Peyer's patch (tissue), 4 donors: ENCODE measurements around the gene EYA4. TPM values are rescaled to one million over a fixed set of nuclear protein-coding genes. Genes with fewer than 3 reads are reported as not detected.

Experiments used
- DNase-seq, 3 donors: peaks; one replicate each; pipeline ENCODE4 v3.0.0-alpha.2; 2017 to 2019
- H3K27ac ChIP-seq, 4 donors: fragments of 200-600 bp; sonication (generic); one replicate each; pipeline ENCODE4 v1.5.1; 2016 to 2019
- H3K27me3 ChIP-seq, 2 donors: fragments of 200-600 bp; sonication (generic); one replicate each; pipeline ENCODE4 v1.5.1; 2019
- H3K36me3 ChIP-seq, 3 donors: fragments of 200-600 bp; sonication (generic); one replicate each; pipeline ENCODE4 v1.5.1; 2016 to 2019
- H3K4me1 ChIP-seq, 4 donors: fragments of 200-600 bp; sonication (generic); one replicate each; pipeline ENCODE4 v1.5.1; 2016 to 2019
- H3K4me3 ChIP-seq, 4 donors: fragments of 200-600 bp; sonication (generic); 1 replicate in 3 of 4; 2 replicates in 1 of 4; pipeline ENCODE4 v1.5.1; 2016 to 2019; ENCODE audit warnings: mild to moderate bottlenecking in 1 of 4
- H3K9me3 ChIP-seq, 4 donors: fragments of 200-600 bp; sonication (generic); one replicate each; pipeline ENCODE4 v1.5.1; 2016 to 2019; ENCODE audit warnings: mild to moderate bottlenecking in 1 of 4
- CTCF ChIP-seq, 6 experiments: fragments of 450-650 bp in 4 of 6; fragments of 200-600 bp in 2 of 6; sonication (generic) in 1 of 6; IDR thresholded peaks; one replicate each; pipeline ENCODE4 v1.5.1; 2017 to 2019; ENCODE audit warnings: antibody characterized with exemption in 6 of 6, mild to moderate bottlenecking in 3 of 6, moderate library complexity in 1 of 6
- POLR2A ChIP-seq, 2 donors: fragments of 450-650 bp; IDR thresholded peaks; one replicate each; pipeline ENCODE4 v1.5.1; 2017; ENCODE audit warnings: antibody characterized with exemption in 2 of 2, mild to moderate bottlenecking in 2 of 2, moderate library complexity in 2 of 2
- total RNA-seq, 4 donors: library from RNA; depleted of rRNA; stranded (reverse); fragments of >200 nt; gene quantifications; one replicate each; pipeline ENCODE4 v1.1.0, GENCODE V29; 2016

Gene EYA4
- total RNA-seq, 4 donors from 2014 or later: 0.19 to 3.3 (median 1.3) TPM; not detected in 1

GRCh38 chr6:133423242-133423641 is 182.1 kb downstream of the EYA4 start:
- Histone ChIP-seq H3K27ac (no peak overlapping the region), H3K27me3 (no peaks in the 10 kb centered on the region), H3K9me3 (no peaks in the 10 kb centered on the region), H3K36me3 (no peaks in the 10 kb centered on the region), H3K4me1 (no peaks in the 10 kb centered on the region), H3K4me3 (no peak overlapping the region)
- no peak for DNase-seq
- TF ChIP-seq POLR2A (IDR thresholded peaks at IDR 0.05) (no peak), CTCF (IDR thresholded peaks at IDR 0.05) (no peak)

GRCh38 chr6:133424359-133424758 is 183.2 kb downstream of the EYA4 start:
- TF ChIP-seq POLR2A (IDR thresholded peaks at IDR 0.05): no peak
- no peak for TF ChIP-seq CTCF (IDR thresholded peaks at IDR 0.05)
- DNase-seq: no peak
- Histone ChIP-seq H3K27ac (no peak overlapping the region), H3K9me3 (no peaks in the 10 kb centered on the region), H3K36me3 (no peaks in the 10 kb centered on the region), H3K4me1 (no peaks in the 10 kb centered on the region), H3K4me3 (no peak overlapping the region), H3K27me3 (no peaks in the 10 kb centered on the region)

- DNase-seq: no peak
- no peak for TF ChIP-seq CTCF (IDR thresholded peaks at IDR 0.05)
- no peak for TF ChIP-seq POLR2A (IDR thresholded peaks at IDR 0.05)
- H3K36me3 ChIP-seq: no peaks in the 10 kb centered on the region
- H3K27me3 ChIP-seq: no peaks in the 10 kb centered on the region
- H3K27ac ChIP-seq: no peak overlapping the region
- H3K4me1 ChIP-seq: no peaks in the 10 kb centered on the region
- H3K9me3 ChIP-seq: no peaks in the 10 kb centered on the region
- no peak overlapping the region for H3K4me3 ChIP-seq
These were observed 184.9 kb downstream of the EYA4 start for GRCh38 chr6:133426038-133426437.

- DNase-seq: no peak
- no peaks in the 10 kb centered on the region for H3K27me3 ChIP-seq
These were observed 187.1 kb downstream of the EYA4 start for GRCh38 chr6:133428295-133428694.

GRCh38 chr6:133430530-133430929 is 189.4 kb downstream of the EYA4 start:
- H3K36me3 ChIP-seq: no peaks in the 10 kb centered on the region
- no peaks in the 10 kb centered on the region for H3K9me3 ChIP-seq
- TF ChIP-seq POLR2A (IDR thresholded peaks at IDR 0.05) (no peak), CTCF (IDR thresholded peaks at IDR 0.05) (no peak)
- no peak overlapping the region for H3K27ac ChIP-seq
- DNase-seq: no peak
- no peaks in the 10 kb centered on the region for H3K27me3 ChIP-seq
- no peaks in the 10 kb centered on the region for H3K4me1 ChIP-seq
- H3K4me3 ChIP-seq: no peak overlapping the region

More at GRCh38 chr6:133428295-133428694, 187.1 kb downstream of the EYA4 start:
- no peaks in the 10 kb centered on the region for H3K9me3 ChIP-seq
- H3K4me1 ChIP-seq: no peaks in the 10 kb centered on the region
- H3K27ac ChIP-seq: no peak overlapping the region
- H3K4me3 ChIP-seq: no peak overlapping the region
- no peaks in the 10 kb centered on the region for H3K36me3 ChIP-seq
- TF ChIP-seq POLR2A (IDR thresholded peaks at IDR 0.05): no peak
- TF ChIP-seq CTCF (IDR thresholded peaks at IDR 0.05): no peak

GRCh38 chr6:133431031-133431430 is 189.9 kb downstream of the EYA4 start:
- Histone ChIP-seq H3K4me1 (no peaks in the 10 kb centered on the region), H3K36me3 (no peaks in the 10 kb centered on the region), H3K4me3 (no peak overlapping the region), H3K9me3 (no peaks in the 10 kb centered on the region), H3K27ac (no peak overlapping the region), H3K27me3 (no peaks in the 10 kb centered on the region)
- no peak for DNase-seq
- no peak for TF ChIP-seq POLR2A (IDR thresholded peaks at IDR 0.05)
- TF ChIP-seq CTCF (IDR thresholded peaks at IDR 0.05): no peak
